Neutrophil (primary cell): ENCODE measurements around the gene RAD17.
"Not testable (repeated sequence)": the region's sequence is repeated elsewhere in the genome, so short reads cannot be mapped to it uniquely, and the experiment has no call there.

Source experiments
- H3K27ac ChIP-seq: fragments of 200-600 bp; sonication (generic); 2 replicates; pipeline ENCODE4 v1.5.1; 2016; ENCODE audit warnings: mild to moderate bottlenecking, moderate library complexity
- H3K27me3 ChIP-seq: fragments of 200-600 bp; sonication (generic); 2 replicates; pipeline ENCODE4 v1.6.0; 2016; ENCODE audit warnings: mild to moderate bottlenecking
- H3K36me3 ChIP-seq: fragments of 200-600 bp; sonication (generic); 2 replicates; pipeline ENCODE4 v1.5.1; 2017
- H3K4me1 ChIP-seq, 2 experiments: fragments of 200-600 bp in 1 of 2; sonication (generic) in 1 of 2; 1 replicate in 1 of 2; 2 replicates in 1 of 2; pipeline versions ENCODE4 v1.5.1 to v1.6.1; 2013 to 2016; ENCODE audit warnings: low read depth in 1 of 2, low read length in 1 of 2, mild to moderate bottlenecking in 1 of 2, moderate library complexity in 1 of 2; ENCODE audit not compliant: control insufficient read depth in 1 of 2, insufficient read depth in 1 of 2
- H3K4me3 ChIP-seq, 2 experiments: fragments of 200-600 bp in 1 of 2; sonication (generic) in 1 of 2; 1 replicate in 1 of 2; 2 replicates in 1 of 2; pipeline ENCODE4 v1.5.1; 2013 to 2016; ENCODE audit warnings: low read depth in 1 of 2, low read length in 1 of 2, mild to moderate bottlenecking in 1 of 2, moderate library complexity in 1 of 2
- H3K9me3 ChIP-seq: fragments of 200-600 bp; sonication (generic); 2 replicates; pipeline ENCODE4 v1.5.1; 2016
- CTCF ChIP-seq: fragments of 200-600 bp; sonication (generic); IDR thresholded peaks from 2 replicates; pipeline ENCODE4 v1.5.1; 2016; ENCODE audit warnings: antibody characterized with exemption

RAD17 gene

GRCh38 chr5:69418554-69418953 lies 48.9 kb downstream of the RAD17 start:
- Histone ChIP-seq H3K4me3 (no peak overlapping the region), H3K36me3 (no peaks in the 10 kb centered on the region), H3K4me1 (peaks cover 6 to 12% of the 10 kb centered on the region in 2 experiments), H3K9me3 (no peaks in the 10 kb centered on the region), H3K27ac (no peak overlapping the region), H3K27me3 (peaks cover 27% of the 10 kb centered on the region)
- TF ChIP-seq CTCF = no peak

GRCh38 chr5:69431424-69432303 lies 62.0 kb downstream of the RAD17 start:
- no peaks in the 10 kb centered on the region for H3K4me1 ChIP-seq
- TF ChIP-seq CTCF = no peak

GRCh38 chr5:69432412-69433206 lies 63.0 kb downstream of the RAD17 start:
- TF ChIP-seq CTCF = no peak
- H3K4me3 ChIP-seq = no peak overlapping the region
- no peak overlapping the region for H3K27ac ChIP-seq
- H3K4me1 ChIP-seq = no peaks in the 10 kb centered on the region
- no peaks in the 10 kb centered on the region for H3K27me3 ChIP-seq
- no peaks in the 10 kb centered on the region for H3K36me3 ChIP-seq
- no peaks in the 10 kb centered on the region for H3K9me3 ChIP-seq

More at GRCh38 chr5:69431424-69432303, 62.0 kb downstream of the RAD17 start:
- H3K36me3 ChIP-seq = no peaks in the 10 kb centered on the region
- H3K9me3 ChIP-seq = no peaks in the 10 kb centered on the region
- no peak overlapping the region for H3K27ac ChIP-seq
- H3K4me3 ChIP-seq = no peak overlapping the region
- no peaks in the 10 kb centered on the region for H3K27me3 ChIP-seq

- not testable (repeated sequence) for H3K27me3 ChIP-seq, H3K36me3 ChIP-seq, H3K9me3 ChIP-seq, H3K27ac ChIP-seq, H3K4me1 ChIP-seq, H3K4me3 ChIP-seq
These were observed 65.8 kb downstream of the RAD17 start for GRCh38 chr5:69435276-69435884.

GRCh38 chr5:69444127-69444754 lies 74.6 kb downstream of the RAD17 start:
- H3K27me3 ChIP-seq = no peaks in the 10 kb centered on the region
- no peaks in the 10 kb centered on the region for H3K4me1 ChIP-seq
- H3K4me3 ChIP-seq = no peak overlapping the region
- H3K36me3 ChIP-seq = no peaks in the 10 kb centered on the region
- no peak overlapping the region for H3K27ac ChIP-seq
- H3K9me3 ChIP-seq = no peaks in the 10 kb centered on the region
- no peak for TF ChIP-seq CTCF
